Hematopoietic multipotent progenitor cell treated with erythropoietin and hydrocortisone succinate and interleukin-3 and kit ligand, for 8 days (in vitro differentiated cells): ENCODE measurements around the gene DMAC2L.
"Not testable (repeated sequence)": the region's sequence is repeated elsewhere in the genome, so short reads cannot be mapped to it uniquely, and the experiment has no call there.

Experiments used
- DNase-seq: peaks from one replicate; pipeline ENCODE4 v3.0.0-alpha.2; 2015

DMAC2L gene

DNA sequence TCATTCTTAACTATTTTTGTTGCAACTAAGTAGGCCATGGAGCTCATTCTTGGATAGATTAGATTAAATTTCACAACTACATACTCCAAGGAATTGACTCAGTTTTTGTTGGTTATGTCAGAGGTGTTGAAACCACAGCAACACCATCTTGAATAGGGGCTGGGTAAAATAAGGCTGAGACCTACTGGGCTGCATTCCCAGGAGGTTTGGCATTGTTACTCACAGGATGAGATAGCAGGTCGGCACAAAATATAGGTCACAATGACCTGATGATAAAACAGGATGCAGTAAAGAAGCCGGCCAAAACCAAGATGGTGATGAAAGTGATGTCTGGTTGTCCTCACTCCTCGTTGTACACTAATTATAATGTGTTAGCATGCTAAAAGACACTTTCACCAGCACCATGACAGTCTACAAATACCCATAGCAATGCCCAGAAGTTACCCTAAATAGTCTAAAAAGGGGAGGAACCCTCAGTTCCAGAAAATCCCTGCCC is 20.9 kb downstream of the DMAC2L start:
- no peak for DNase-seq

GRCh38 chr14:50334211-50334610 is 22.1 kb downstream of the DMAC2L start:
- DNase-seq: no peak

DNA sequence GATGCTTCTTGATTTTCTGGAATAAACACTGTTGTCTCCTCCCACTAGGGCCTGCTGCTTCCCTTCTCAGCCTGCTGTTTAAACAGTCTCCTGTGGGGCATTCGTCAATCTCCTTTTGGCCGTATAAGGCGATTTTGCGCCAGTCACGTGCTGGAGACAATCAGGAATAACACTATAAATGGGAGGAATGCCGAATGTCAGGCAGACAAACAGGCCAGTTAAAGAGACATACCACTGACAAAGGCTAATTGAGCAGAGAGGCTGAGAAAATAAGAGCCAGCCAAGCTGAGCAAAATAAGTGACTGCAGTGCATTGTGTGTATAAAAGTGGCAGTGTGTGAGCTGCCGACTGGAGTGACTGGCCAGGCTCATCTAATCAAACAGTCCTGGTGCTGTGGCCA is 23.3 kb downstream of the DMAC2L start:
- no peak for DNase-seq

DNA sequence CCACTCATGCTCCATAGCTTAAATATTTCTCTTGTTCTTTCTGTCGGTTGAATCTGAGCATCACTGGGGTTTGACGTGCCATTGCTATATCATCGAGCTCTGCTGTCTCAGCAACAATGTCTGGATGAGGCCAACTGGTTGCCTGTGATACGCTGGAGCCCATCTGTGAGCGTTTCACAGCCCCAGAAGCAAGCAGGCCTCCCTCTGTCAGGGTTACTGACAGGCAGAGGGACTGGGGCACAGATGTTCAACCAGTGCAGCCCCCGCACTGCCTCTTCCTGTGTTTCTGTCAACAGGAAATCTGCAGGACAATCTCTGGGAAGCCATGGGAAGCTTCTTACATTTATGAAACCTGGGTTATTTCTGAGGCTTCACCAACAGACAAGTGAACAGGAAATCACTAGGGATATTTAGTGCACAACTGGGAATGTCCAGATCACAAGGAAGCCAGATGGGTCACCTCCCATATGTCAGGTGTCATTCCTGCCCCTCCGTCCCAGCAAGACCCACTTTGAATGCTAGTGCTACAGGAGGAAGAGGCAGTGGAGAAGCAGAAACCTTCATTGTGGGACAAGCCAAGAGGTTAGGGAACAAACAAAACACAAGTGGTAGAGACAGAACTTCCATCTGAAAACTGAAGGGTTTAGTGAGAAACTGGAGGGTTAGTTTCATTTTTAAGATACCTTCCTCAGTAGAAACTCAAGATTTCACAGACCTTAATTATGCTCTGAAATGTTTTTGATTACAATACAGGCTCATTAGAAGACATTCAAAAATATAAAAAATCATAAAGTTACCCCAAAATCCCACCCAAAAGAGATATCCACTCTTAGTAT is 24.1 kb downstream of the DMAC2L start:
- DNase-seq: peak; percentile 52

- peak; percentile 24 for DNase-seq
These were observed 26.5 kb downstream of the DMAC2L start for GRCh38 chr14:50338587-50338986.

GRCh38 chr14:50339178-50339804 is 27.2 kb downstream of the DMAC2L start:
- DNase-seq: no peak

GRCh38 chr14:50340045-50340444 is 27.9 kb downstream of the DMAC2L start:
- DNase-seq: no peak

- no peak for DNase-seq
These were observed 28.8 kb downstream of the DMAC2L start for GRCh38 chr14:50340963-50341362.

- peak; percentile 99 for DNase-seq
These were observed 30.3 kb downstream of the DMAC2L start for GRCh38 chr14:50342221-50343078.

DNA sequence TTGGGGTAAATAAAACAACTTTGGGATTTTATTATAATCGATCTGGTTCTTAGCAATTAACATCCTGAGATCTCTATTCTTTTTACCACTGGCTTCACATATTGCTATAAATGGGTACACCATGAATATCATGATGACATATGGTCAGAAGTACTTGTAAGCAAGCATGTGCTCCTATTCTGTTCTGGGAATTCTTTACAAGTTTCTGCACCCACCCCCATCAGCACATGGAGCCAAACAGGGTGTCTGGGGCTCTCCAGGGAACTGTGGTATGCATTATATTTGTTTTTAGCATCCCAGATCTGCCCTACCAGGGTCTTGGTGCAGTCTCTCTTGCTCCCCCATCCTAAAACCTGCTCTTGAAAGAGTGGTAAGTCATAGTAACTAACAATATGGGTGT is 31.3 kb downstream of the DMAC2L start:
- DNase-seq: no peak

- peak; percentile 89 for DNase-seq
These were observed 32.1 kb downstream of the DMAC2L start for GRCh38 chr14:50344116-50344775.

DNA sequence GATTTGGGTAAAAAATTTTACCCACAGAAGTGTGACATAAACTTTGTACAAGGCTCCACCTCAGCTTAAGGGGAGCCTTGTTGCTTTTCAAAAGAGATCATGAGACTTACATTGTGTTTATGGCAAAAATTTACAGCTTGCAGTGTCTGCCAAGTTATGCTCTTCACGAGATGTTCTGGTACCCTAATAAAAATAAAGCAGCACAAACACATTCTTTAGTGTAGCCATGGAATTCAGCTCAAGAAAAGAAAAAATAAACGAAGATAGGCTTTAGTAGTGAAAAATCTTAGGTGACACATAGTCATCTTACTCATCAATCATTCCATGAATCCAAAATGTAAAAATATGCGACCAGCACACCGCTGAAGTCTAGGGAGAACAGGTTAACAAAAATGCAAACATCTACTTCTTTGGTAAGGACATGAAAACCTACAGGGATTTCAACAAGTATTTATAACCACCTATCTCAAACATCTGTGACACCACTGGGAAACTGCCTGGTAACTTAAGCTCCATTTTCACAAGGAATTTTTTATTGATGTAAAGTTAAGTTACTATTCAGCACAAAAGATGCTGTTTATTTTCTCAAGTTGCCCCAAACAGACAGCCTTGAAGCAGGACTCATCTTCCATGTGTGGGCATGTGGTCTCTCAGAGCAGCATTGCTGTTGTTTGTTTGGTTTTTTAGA is 32.9 kb downstream of the DMAC2L start:
- no peak for DNase-seq

GRCh38 chr14:50345846-50346422 is 33.8 kb downstream of the DMAC2L start:
- no peak for DNase-seq

DNA sequence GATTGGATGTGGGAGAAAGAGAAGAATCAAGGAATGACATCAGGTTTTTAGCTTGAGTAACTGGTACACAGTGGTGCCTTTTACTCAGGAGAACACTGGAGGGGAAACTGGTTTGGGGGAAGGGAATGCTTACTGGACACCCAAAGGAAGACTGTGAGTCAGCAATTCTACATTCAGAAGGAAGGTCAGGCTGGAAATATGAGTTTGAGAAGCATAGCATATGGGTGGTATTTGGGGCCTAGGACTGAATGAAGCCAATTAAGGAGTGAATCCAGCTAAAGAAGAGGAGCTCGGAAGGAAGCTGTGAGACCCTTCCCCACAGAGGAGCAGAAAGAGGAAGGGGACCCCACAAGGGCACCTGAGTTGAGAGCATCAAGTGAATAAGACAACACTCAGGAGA is 35.4 kb downstream of the DMAC2L start:
- DNase-seq: no peak

GRCh38 chr14:50348933-50349332 is 36.8 kb downstream of the DMAC2L start:
- no peak for DNase-seq

DNA sequence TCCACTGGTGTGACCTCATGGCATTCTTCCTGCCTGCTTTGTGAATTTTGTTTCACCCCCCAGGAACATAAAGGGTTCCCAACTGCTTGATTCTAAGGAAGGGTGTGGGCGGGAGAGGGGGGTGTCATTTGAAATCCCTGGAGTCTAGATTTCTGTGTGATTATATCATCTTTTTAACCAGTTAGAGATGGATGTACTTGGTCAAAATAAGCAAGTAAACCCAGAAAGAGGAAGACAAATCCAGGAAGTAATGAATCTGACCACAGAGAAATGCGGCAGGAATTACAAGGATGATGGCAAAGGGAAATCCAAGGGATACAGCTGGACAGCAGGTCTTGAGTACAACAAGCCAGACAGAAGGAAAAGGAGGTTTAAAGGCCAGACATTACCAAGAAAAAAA is 38.9 kb downstream of the DMAC2L start:
- no peak for DNase-seq

- DNase-seq: no peak
These were observed 40.5 kb downstream of the DMAC2L start for GRCh38 chr14:50352584-50352983.

GRCh38 chr14:50353126-50353525 is 41.0 kb downstream of the DMAC2L start:
- no peak for DNase-seq

DNA sequence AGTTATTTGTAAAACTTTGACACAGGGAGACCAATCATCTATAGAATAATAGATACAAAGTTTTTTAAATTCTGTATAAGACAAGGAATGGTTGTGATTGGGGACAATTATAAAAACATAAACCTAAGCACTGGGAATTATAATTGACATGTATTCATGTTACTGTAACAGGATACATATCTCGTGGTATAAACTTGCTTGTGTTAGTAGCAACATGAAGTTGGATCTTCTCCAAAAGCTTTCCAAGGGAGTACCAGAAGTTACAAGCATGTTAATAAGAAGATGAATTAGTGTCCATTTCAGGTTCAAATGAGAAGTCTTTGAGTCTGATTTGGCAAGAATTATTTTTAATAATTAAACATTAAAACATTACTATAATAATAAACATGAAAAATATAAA is 42.4 kb downstream of the DMAC2L start:
- no peak for DNase-seq

DNA sequence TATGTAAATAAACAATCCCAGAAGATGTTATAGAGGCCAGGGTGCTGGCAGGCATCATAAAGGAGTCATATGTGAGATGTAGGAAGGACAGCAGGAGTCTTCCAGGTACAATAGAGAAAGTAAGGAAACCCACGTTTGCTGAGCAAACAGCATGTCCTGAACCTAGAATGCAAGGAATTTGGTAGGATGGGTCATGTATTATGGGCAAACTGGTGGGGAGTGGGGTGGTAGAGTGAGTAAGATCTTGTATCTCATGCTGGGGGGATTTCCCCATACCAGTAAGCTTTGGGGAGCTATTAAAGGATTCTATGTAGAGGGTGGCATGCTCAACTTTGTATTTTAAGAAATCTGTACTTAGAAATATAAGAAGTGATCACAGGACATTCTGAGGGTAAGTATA is 43.6 kb downstream of the DMAC2L start:
- DNase-seq: no peak

DNA sequence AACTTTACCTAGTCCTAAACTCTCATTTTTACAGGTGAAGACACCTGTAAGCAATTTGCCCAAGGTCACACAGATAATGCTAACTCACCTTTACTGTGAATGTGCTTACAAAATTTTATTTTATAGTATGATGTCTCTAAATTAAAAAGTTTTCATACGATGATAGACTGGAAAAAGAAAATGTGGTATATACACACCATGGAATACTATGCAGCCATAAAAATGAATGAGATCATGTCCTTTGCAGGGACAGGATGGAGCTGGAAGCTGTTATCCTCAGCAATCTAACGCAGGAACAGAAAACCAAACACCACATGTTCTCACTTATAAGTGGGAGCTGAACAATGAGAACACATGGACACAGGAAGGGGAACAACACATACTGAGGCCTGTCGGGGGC is 44.2 kb downstream of the DMAC2L start:
- DNase-seq: not testable (repeated sequence)

- DNase-seq: no peak
These were observed 45.0 kb downstream of the DMAC2L start for GRCh38 chr14:50357124-50357523.
